ENCODE results near the gene HSPB2. TPM values are rescaled to one million over a fixed set of nuclear protein-coding genes. Genes with fewer than 3 reads are reported as not detected.

The HSPB2 gene
- total RNA-seq, 3 donors from 2014 or later = not detected

- Mint-ChIP-seq H3K4me3 (no peak overlapping the region), H3K27me3 (ENCODE audit: low read depth) (no peaks in the 10 kb centered on the region), H3K36me3 (ENCODE audit: insufficient read depth) (no peaks in the 10 kb centered on the region), H3K9me3 (no peaks in the 10 kb centered on the region), H3K4me1 (ENCODE audit: low read depth) (peaks cover 3% of the 10 kb centered on the region)
- DNase-seq = no peak
- ATAC-seq = no peak
Measured at GRCh38 chr11:111961389-111962300, 49.1 kb downstream of the HSPB2 start.

Other genes starting within 250 kb of the HSPB2 start
- gene PPP2R1B, start 146.3 kb upstream of the HSPB2 start, total RNA-seq = 10 to 100 TPM; 57.3 to 66.8 (median 59.0) TPM
- 10 to 100 TPM; 22.9 to 24.2 (median 23.8) TPM for gene ALG9, start 41.2 kb upstream of the HSPB2 start, total RNA-seq
- gene FDXACB1, start 33.6 kb upstream of the HSPB2 start, total RNA-seq = 10 to 100 TPM; 11.1 to 12.5 (median 11.4) TPM
- gene CFAP68, start 33.2 kb upstream of the HSPB2 start, total RNA-seq = 10 to 100 TPM; 16.9 to 25.3 (median 17.9) TPM
- gene CRYAB, start 964 bp upstream of the HSPB2 start, total RNA-seq = under 1 TPM in 1 of 3 donors, not detected in 2; 0.35 TPM
- gene C11orf52, start 6.2 kb downstream of the HSPB2 start, total RNA-seq = not detected
- gene DIXDC1, start 24.6 kb downstream of the HSPB2 start, total RNA-seq = 10 to 100 TPM in 2 of 3 donors, 1 to 10 TPM in 1; 5.2 to 22.7 (median 21.2) TPM
- gene DLAT, start 112.7 kb downstream of the HSPB2 start, total RNA-seq = 10 to 100 TPM; 60.6 to 72.5 (median 66.0) TPM
- under 1 TPM; 0.34 to 0.63 (median 0.43) TPM for gene PIH1D2, start 161.3 kb downstream of the HSPB2 start, total RNA-seq
- gene NKAPD1, start 161.6 kb downstream of the HSPB2 start, total RNA-seq = 10 to 100 TPM; 19.1 to 21.5 (median 19.8) TPM
- gene TIMM8B, start 174.0 kb downstream of the HSPB2 start, total RNA-seq = 10 to 100 TPM; 72.6 to 90.8 (median 83.0) TPM
- gene SDHD, start 174.1 kb downstream of the HSPB2 start, total RNA-seq = 100 to 1,000 TPM; 111 to 133 (median 121) TPM